PC-3 (cell line): ENCODE data around the gene LHX4.

Source experiments
- CTCF ChIP-seq: fragments of 300-600 bp; sonication (generic); conservative IDR thresholded peaks from 2 replicates; pipeline ENCODE4 v1.5.1; 2017; ENCODE audit warnings: antibody characterized with exemption, low read depth, mild to moderate bottlenecking, low read length
- EZH2 ChIP-seq: fragments of 300-600 bp; sonication (generic); IDR thresholded peaks from one replicate; pipeline ENCODE4 v1.6.1; 2017; ENCODE audit warnings: antibody characterized with exemption, mild to moderate bottlenecking, low read length; ENCODE audit not compliant: unreplicated experiment

- no peak for TF ChIP-seq CTCF
- no peak for TF ChIP-seq EZH2
Observed at GRCh38 chr1:180261524-180262155, 31.6 kb downstream of the LHX4 start.
